ENCODE data around the gene TEKTIP1. TPM values are rescaled to one million over a fixed set of nuclear protein-coding genes. Genes with fewer than 3 reads are reported as not detected.
A peak's percentile ranks its signal among the peaks of the same experiment; 100 is the strongest.
"Not testable (repeated sequence)": the region's sequence is repeated elsewhere in the genome, so short reads cannot be mapped to it uniquely, and the experiment has no call there.

The TEKTIP1 gene
- total and polyA plus RNA-seq, 2 donors (not counting 1 experiment from before 2014, with no cell fraction given) = not detected

DNA sequence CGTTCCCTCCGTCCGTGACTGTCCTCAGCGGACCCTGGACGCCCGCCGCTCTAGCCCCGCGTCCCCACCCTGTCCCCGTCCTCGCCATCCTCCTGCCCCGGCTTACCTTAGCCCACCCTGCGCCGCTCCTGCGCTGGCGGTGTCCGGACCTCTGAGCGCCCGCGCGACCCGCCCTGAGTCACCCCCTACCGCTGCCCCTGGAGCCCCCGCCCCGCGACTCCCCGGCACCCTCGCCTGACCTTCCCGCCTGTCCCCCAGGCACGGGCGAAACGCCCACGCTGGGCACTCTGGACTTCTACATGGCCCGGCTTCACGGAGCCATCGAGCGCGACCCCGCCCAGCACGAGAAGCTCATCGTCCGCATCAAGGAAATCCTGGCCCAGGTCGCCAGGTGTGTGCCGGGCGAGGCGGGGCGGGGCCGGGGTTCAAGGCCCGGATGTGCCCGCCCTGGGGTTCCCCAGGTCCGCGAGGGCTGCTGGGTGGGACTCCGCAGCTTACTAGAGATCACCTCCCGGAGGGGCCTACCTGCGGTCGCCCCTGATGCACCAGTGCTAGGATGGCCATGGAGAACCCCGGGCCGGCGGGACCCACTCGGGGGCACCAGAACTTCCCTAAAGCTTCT, 38.9 kb downstream of the TEKTIP1 start:
- Histone ChIP-seq H4K20me1 (ENCODE audit: control insufficient read depth, extremely low read depth, insufficient read depth, low read length) (no peaks in the 10 kb centered on the region), H3K36me3 (ENCODE audit: control insufficient read depth, insufficient read depth, low read length) (peaks cover 10% of the 10 kb centered on the region), H3K4me3 (replicated peaks in 1 of 4; ENCODE audit: control extremely low read depth in 1 of 4, insufficient read depth in 1 of 4, low read depth in 3 of 4, low read length in 4 of 4) (no peak overlapping the region), H3K9ac (ENCODE audit: insufficient read depth, low read length) (no peak overlapping the region), H3K27ac (ENCODE audit: insufficient read depth, low read length) (no peak overlapping the region), H3K9me3 (ENCODE audit: control insufficient read depth, insufficient read depth, low read depth, low read length) (no peaks in the 10 kb centered on the region), H2AFZ (ENCODE audit: low read length) (no peak overlapping the region), H3K4me2 (ENCODE audit: extremely low read depth, insufficient read depth, low read length) (no peak overlapping the region), H3K4me1 (ENCODE audit: control insufficient read depth, extremely low read depth, insufficient read depth, low read length) (peaks cover 8% of the 10 kb centered on the region), H3K27me3 (ENCODE audit: control insufficient read depth, insufficient read depth, low read length) (no peaks in the 10 kb centered on the region), H3K79me2 (ENCODE audit: control insufficient read depth, insufficient read depth, low read length) (no peaks in the 10 kb centered on the region)
- TF ChIP-seq EZH2 (IDR thresholded peaks at IDR 0.05; ENCODE audit: low read length, missing control alignments) = no peak
- no peak for DNase-seq (ENCODE audit: low read depth in 2 of 2)

GRCh38 chr19:3578390-3578789, 39.4 kb downstream of the TEKTIP1 start:
- H3K4me3 ChIP-seq (replicated peaks in 1 of 4; ENCODE audit: control extremely low read depth in 1 of 4, insufficient read depth in 1 of 4, low read depth in 3 of 4, low read length in 4 of 4) = no peak overlapping the region
- H3K4me2 ChIP-seq (ENCODE audit: extremely low read depth, insufficient read depth, low read length) = no peak overlapping the region
- TF ChIP-seq, protein P1, sequence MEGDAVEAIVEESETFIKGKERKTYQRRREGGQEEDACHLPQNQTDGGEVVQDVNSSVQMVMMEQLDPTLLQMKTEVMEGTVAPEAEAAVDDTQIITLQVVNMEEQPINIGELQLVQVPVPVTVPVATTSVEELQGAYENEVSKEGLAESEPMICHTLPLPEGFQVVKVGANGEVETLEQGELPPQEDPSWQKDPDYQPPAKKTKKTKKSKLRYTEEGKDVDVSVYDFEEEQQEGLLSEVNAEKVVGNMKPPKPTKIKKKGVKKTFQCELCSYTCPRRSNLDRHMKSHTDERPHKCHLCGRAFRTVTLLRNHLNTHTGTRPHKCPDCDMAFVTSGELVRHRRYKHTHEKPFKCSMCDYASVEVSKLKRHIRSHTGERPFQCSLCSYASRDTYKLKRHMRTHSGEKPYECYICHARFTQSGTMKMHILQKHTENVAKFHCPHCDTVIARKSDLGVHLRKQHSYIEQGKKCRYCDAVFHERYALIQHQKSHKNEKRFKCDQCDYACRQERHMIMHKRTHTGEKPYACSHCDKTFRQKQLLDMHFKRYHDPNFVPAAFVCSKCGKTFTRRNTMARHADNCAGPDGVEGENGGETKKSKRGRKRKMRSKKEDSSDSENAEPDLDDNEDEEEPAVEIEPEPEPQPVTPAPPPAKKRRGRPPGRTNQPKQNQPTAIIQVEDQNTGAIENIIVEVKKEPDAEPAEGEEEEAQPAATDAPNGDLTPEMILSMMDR (conservative IDR thresholded peaks at IDR 0.05 in 1 of 2, IDR thresholded peaks at IDR 0.05 in 1 of 2; ENCODE audit: low read depth in 1 of 2, low read length in 2 of 2) = no peak
- no peak for TF ChIP-seq EZH2 (IDR thresholded peaks at IDR 0.05; ENCODE audit: low read length, missing control alignments)
- no peak overlapping the region for H3K27ac ChIP-seq (ENCODE audit: insufficient read depth, low read length)
- peaks cover 10% of the 10 kb centered on the region for H3K36me3 ChIP-seq (ENCODE audit: control insufficient read depth, insufficient read depth, low read length)
- H3K27me3 ChIP-seq (ENCODE audit: control insufficient read depth, insufficient read depth, low read length) = no peaks in the 10 kb centered on the region
- H4K20me1 ChIP-seq (ENCODE audit: control insufficient read depth, extremely low read depth, insufficient read depth, low read length) = no peaks in the 10 kb centered on the region
- H3K9me3 ChIP-seq (ENCODE audit: control insufficient read depth, insufficient read depth, low read depth, low read length) = no peaks in the 10 kb centered on the region
- H3K4me1 ChIP-seq (ENCODE audit: control insufficient read depth, extremely low read depth, insufficient read depth, low read length) = peaks cover 8% of the 10 kb centered on the region
- DNase-seq (ENCODE audit: low read depth in 2 of 2) = no peak
- H3K9ac ChIP-seq (ENCODE audit: insufficient read depth, low read length) = no peak overlapping the region
- H2AFZ ChIP-seq (ENCODE audit: low read length) = no peak overlapping the region
- H3K79me2 ChIP-seq (ENCODE audit: control insufficient read depth, insufficient read depth, low read length) = no peaks in the 10 kb centered on the region

DNA sequence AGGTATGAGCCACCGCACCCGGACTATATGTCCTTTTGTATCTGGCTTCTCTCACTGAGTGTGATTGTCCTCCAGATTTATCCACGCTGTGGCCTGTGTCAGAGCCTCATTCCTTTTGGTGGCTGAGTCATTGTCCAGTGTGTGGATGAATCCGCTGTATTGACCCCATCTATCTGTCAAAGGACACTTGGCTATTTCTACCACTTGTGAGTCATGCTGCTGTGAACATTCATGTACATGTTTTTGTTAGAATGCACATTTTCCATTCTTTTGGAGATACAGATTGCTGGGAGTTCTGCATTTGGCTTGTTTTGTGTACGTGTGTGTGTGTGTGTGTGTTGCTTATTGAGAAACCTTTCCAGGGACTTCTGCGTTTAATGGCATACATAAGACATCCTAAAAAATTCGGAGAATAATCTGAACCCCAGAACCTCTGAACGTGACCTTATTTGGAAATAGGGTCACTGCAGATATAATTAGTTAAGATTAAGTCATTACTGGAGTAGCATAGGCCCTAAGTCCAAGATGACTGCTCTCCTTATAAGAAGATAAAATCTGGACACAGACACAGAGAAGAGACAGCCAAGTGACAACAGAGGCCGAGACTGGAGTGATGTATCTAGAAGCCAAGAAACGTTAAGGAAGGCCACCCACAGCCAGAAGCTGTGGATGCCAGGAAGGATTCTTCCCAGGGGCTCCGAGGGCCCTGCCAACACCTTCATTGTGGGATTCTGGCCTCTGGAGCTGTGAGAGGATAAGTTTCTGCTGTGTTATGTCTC, 41.4 kb downstream of the TEKTIP1 start:
- DNase-seq (ENCODE audit: low read depth in 2 of 2) = peak; percentile 97 to 98
- no peak overlapping the region for H3K4me3 ChIP-seq (replicated peaks in 1 of 4; ENCODE audit: control extremely low read depth in 1 of 4, insufficient read depth in 1 of 4, low read depth in 3 of 4, low read length in 4 of 4)
- H3K36me3 ChIP-seq (ENCODE audit: control insufficient read depth, insufficient read depth, low read length) = peaks cover 2% of the 10 kb centered on the region
- no peaks in the 10 kb centered on the region for H3K79me2 ChIP-seq (ENCODE audit: control insufficient read depth, insufficient read depth, low read length)
- H3K27ac ChIP-seq (ENCODE audit: insufficient read depth, low read length) = peak overlapping the region; percentile 56
- no peak overlapping the region for H3K9ac ChIP-seq (ENCODE audit: insufficient read depth, low read length)
- H3K4me2 ChIP-seq (ENCODE audit: extremely low read depth, insufficient read depth, low read length) = peak overlapping the region; percentile 46
- TF ChIP-seq, protein P1 (conservative IDR thresholded peaks at IDR 0.05 in 1 of 2, IDR thresholded peaks at IDR 0.05 in 1 of 2; ENCODE audit: low read depth in 1 of 2, low read length in 2 of 2) = no peak
- TF ChIP-seq EZH2 (IDR thresholded peaks at IDR 0.05; ENCODE audit: low read length, missing control alignments) = no peak
- H3K4me1 ChIP-seq (ENCODE audit: control insufficient read depth, extremely low read depth, insufficient read depth, low read length) = peaks cover 8% of the 10 kb centered on the region
- H4K20me1 ChIP-seq (ENCODE audit: control insufficient read depth, extremely low read depth, insufficient read depth, low read length) = no peaks in the 10 kb centered on the region
- H3K27me3 ChIP-seq (ENCODE audit: control insufficient read depth, insufficient read depth, low read length) = no peaks in the 10 kb centered on the region
- no peaks in the 10 kb centered on the region for H3K9me3 ChIP-seq (ENCODE audit: control insufficient read depth, insufficient read depth, low read depth, low read length)
- H2AFZ ChIP-seq (ENCODE audit: low read length) = no peak overlapping the region

DNA sequence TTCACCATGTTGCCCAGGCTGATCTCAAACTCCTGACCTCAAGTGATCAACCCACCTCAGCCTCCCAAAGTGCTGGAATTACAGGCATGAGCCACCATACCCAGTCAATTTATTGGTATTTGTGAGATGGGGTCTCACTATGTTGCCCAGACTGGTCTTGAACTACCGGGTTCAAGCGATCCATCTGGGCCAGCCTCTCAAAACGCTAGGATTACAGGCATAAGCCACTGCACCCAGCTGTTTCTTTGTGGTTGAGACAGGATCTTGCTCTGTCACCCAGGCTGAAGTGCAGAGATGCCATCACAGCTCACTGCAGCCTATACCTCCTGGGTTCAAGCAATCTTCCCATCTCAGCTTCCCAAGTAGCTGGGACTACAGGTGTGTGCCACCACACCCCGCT, 42.8 kb downstream of the TEKTIP1 start:
- not testable (repeated sequence) for H3K4me2 ChIP-seq (ENCODE audit: extremely low read depth, insufficient read depth, low read length); H3K4me1 ChIP-seq (ENCODE audit: control insufficient read depth, extremely low read depth, insufficient read depth, low read length); H2AFZ ChIP-seq (ENCODE audit: low read length); H3K79me2 ChIP-seq (ENCODE audit: control insufficient read depth, insufficient read depth, low read length); H3K27ac ChIP-seq (ENCODE audit: insufficient read depth, low read length); H3K27me3 ChIP-seq (ENCODE audit: control insufficient read depth, insufficient read depth, low read length); H3K9me3 ChIP-seq (ENCODE audit: control insufficient read depth, insufficient read depth, low read depth, low read length); H3K4me3 ChIP-seq (replicated peaks in 1 of 4; ENCODE audit: control extremely low read depth in 1 of 4, insufficient read depth in 1 of 4, low read depth in 3 of 4, low read length in 4 of 4); H4K20me1 ChIP-seq (ENCODE audit: control insufficient read depth, extremely low read depth, insufficient read depth, low read length); H3K36me3 ChIP-seq (ENCODE audit: control insufficient read depth, insufficient read depth, low read length); DNase-seq (ENCODE audit: low read depth in 2 of 2); H3K9ac ChIP-seq (ENCODE audit: insufficient read depth, low read length)

GRCh38 chr19:3584036-3584802, 45.2 kb downstream of the TEKTIP1 start:
- not testable (repeated sequence) for H3K79me2 ChIP-seq (ENCODE audit: control insufficient read depth, insufficient read depth, low read length); H3K27ac ChIP-seq (ENCODE audit: insufficient read depth, low read length); DNase-seq (ENCODE audit: low read depth in 2 of 2); H3K4me3 ChIP-seq (replicated peaks in 1 of 4; ENCODE audit: control extremely low read depth in 1 of 4, insufficient read depth in 1 of 4, low read depth in 3 of 4, low read length in 4 of 4); H3K4me2 ChIP-seq (ENCODE audit: extremely low read depth, insufficient read depth, low read length); H3K4me1 ChIP-seq (ENCODE audit: control insufficient read depth, extremely low read depth, insufficient read depth, low read length); H2AFZ ChIP-seq (ENCODE audit: low read length); H3K36me3 ChIP-seq (ENCODE audit: control insufficient read depth, insufficient read depth, low read length); H3K9ac ChIP-seq (ENCODE audit: insufficient read depth, low read length); H4K20me1 ChIP-seq (ENCODE audit: control insufficient read depth, extremely low read depth, insufficient read depth, low read length); H3K9me3 ChIP-seq (ENCODE audit: control insufficient read depth, insufficient read depth, low read depth, low read length)
- peaks cover 10% of the 10 kb centered on the region for H3K27me3 ChIP-seq (ENCODE audit: control insufficient read depth, insufficient read depth, low read length)
